Thoracic aorta (tissue), 2 donors: ENCODE measurements around the gene ADAMTS7. TPM values are rescaled to one million over a fixed set of nuclear protein-coding genes. Genes with fewer than 3 reads are reported as not detected.
"Not testable (repeated sequence)": the region's sequence is repeated elsewhere in the genome, so short reads cannot be mapped to it uniquely, and the experiment has no call there.

ENCODE experiments used
- ATAC-seq: fragments of 150-250 bp; one replicate; pipeline ENCODE4 v1.8.0; 2017; ENCODE audit warnings: low read depth; ENCODE audit not compliant: insufficient number of reproducible peaks, low FRiP score
- DNase-seq: peaks from one replicate; pipeline ENCODE4 v3.0.0-alpha.2; 2020; ENCODE audit warnings: low spot score
- H3K27ac ChIP-seq, 2 donors: fragments of 200-600 bp; sonication (generic); 1 replicate in 1 of 2; 2 replicates in 1 of 2; pipeline ENCODE4 v1.5.1; 2016; ENCODE audit warnings: mild to moderate bottlenecking in 2 of 2, moderate library complexity in 2 of 2
- H3K27me3 ChIP-seq: fragments of 200-600 bp; sonication (generic); replicated peaks from 2 replicates; pipeline ENCODE4 v1.6.0; 2016; ENCODE audit warnings: mild to moderate bottlenecking; ENCODE audit not compliant: insufficient read depth
- H3K36me3 ChIP-seq: fragments of 200-600 bp; sonication (generic); one replicate; pipeline ENCODE4 v1.5.1; 2016
- H3K4me1 ChIP-seq, 2 donors: fragments of 200-600 bp; sonication (generic); 1 replicate in 1 of 2; 2 replicates in 1 of 2; pipeline versions ENCODE4 v1.5.1 to v1.6.0; 2016; ENCODE audit warnings: low read depth in 2 of 2, mild to moderate bottlenecking in 1 of 2; ENCODE audit not compliant: control insufficient read depth in 1 of 2
- H3K4me3 ChIP-seq: fragments of 200-600 bp; sonication (generic); 2 replicates; pipeline ENCODE4 v1.5.1; 2016; ENCODE audit warnings: mild to moderate bottlenecking
- H3K9me3 ChIP-seq: fragments of 200-600 bp; sonication (generic); 2 replicates; pipeline ENCODE4 v1.5.1; 2016
- CTCF ChIP-seq: fragments of 200-600 bp; sonication (generic); IDR thresholded peaks from one replicate; pipeline ENCODE4 v1.5.1; 2019; ENCODE audit warnings: antibody characterized with exemption
- total RNA-seq, 2 donors: library from RNA; depleted of rRNA; stranded (reverse); fragments of >200 nt; gene quantifications; one replicate each; pipeline versions ENCODE4 v1.1.0 to v1.2.3, GENCODE V29; 2016

Gene ADAMTS7
- total RNA-seq, 2 donors from 2014 or later, result 15.6 to 60.2 TPM

GRCh38 chr15:78737187-78737820 lies 74.0 kb downstream of the ADAMTS7 start:
- ATAC-seq (no peak), DNase-seq (no peak)
- H3K27me3 ChIP-seq, result no peaks in the 10 kb centered on the region
- no peak for TF ChIP-seq CTCF
- no peak overlapping the region for H3K27ac ChIP-seq
- H3K36me3 ChIP-seq, result no peaks in the 10 kb centered on the region
- H3K4me1 ChIP-seq, result no peaks in the 10 kb centered on the region
- no peaks in the 10 kb centered on the region for H3K9me3 ChIP-seq
- no peak overlapping the region for H3K4me3 ChIP-seq

GRCh38 chr15:78736286-78736685 lies 75.0 kb downstream of the ADAMTS7 start:
- not testable (repeated sequence) for H3K9me3 ChIP-seq, H3K4me3 ChIP-seq, ATAC-seq, H3K27me3 ChIP-seq, H3K36me3 ChIP-seq, H3K4me1 ChIP-seq, H3K27ac ChIP-seq, DNase-seq

- Histone ChIP-seq H3K4me3 (no peak overlapping the region), H3K4me1 (no peaks in the 10 kb centered on the region), H3K27ac (no peak overlapping the region), H3K36me3 (no peaks in the 10 kb centered on the region), H3K27me3 (no peaks in the 10 kb centered on the region), H3K9me3 (no peaks in the 10 kb centered on the region)
- ATAC-seq, result no peak
- no peak for TF ChIP-seq CTCF
- DNase-seq, result no peak
These were observed 76.7 kb downstream of the ADAMTS7 start for GRCh38 chr15:78734451-78735064.

DNA sequence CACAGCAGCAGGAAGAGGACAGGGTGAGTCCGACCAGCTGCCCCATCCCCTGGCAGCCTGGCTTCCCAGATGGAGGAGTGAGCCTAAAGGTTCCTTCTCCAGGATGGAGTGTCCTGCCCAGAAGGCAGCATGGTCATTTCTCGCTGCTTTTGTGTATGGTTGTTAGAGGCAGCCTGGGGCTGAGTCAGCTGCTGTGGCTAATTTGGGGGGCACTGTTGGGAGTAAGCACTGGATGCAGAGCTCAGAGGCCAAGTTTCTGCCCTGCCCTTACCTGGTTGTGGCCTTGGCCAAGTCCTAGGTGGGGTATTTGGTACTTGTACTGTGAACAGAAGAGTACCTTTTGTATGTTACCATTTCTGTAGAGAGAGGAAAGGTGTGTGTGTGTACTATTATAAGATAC lies 78.6 kb downstream of the ADAMTS7 start:
- ATAC-seq, result no peak
- no peaks in the 10 kb centered on the region for H3K4me1 ChIP-seq
- H3K9me3 ChIP-seq, result no peaks in the 10 kb centered on the region
- TF ChIP-seq CTCF, result no peak
- no peak overlapping the region for H3K4me3 ChIP-seq
- no peaks in the 10 kb centered on the region for H3K36me3 ChIP-seq
- DNase-seq, result no peak
- no peaks in the 10 kb centered on the region for H3K27me3 ChIP-seq
- no peak overlapping the region for H3K27ac ChIP-seq

DNA sequence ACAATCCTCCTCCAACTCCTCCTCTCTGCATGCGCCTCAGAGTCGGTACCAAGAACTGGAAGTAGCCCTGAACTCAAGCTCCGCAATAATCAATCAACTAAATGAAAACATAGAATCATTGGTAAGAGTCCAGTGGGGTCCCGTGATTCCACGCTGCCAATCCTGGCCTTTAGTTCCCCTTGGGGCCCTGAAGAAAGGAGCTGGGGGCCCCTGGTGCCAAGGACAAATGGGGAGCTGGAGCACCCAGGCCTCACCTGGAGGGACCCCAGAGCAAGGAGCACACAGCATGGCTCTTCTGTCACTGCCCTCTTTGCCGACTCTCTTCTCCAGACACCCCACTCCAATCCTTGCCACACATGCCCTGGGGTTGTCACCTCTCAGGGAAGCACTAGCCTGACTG lies 80.3 kb downstream of the ADAMTS7 start:
- Histone ChIP-seq H3K9me3 (no peaks in the 10 kb centered on the region), H3K4me3 (no peak overlapping the region), H3K4me1 (no peaks in the 10 kb centered on the region), H3K27ac (no peak overlapping the region), H3K27me3 (no peaks in the 10 kb centered on the region), H3K36me3 (no peaks in the 10 kb centered on the region)
- no peak for ATAC-seq
- DNase-seq, result no peak
- TF ChIP-seq CTCF, result no peak

DNA sequence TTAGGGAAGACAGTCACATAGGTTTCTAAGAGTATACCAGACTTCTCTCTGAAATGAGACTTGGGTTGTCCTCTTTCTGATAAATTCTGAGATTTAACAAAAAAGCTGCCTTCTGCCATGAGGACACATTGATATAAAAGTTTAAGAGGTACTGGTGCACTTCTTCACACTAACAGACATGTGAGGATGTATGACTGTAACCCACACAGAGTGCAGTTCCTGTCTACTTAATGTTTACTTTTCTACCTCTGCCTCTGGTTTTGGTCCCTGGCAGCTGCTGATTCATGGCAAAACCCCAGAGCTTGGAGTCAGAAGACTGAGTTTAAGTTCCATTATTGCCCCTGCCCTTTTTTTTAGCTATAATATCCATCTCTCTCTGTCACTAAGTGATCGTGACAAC lies 82.8 kb downstream of the ADAMTS7 start:
- not testable (repeated sequence) for DNase-seq, H3K9me3 ChIP-seq, H3K27me3 ChIP-seq, H3K4me1 ChIP-seq, ATAC-seq, H3K36me3 ChIP-seq, H3K27ac ChIP-seq, H3K4me3 ChIP-seq
